ENCODE data around the gene CES4A.
"Not testable (repeated sequence)": the region's sequence is repeated elsewhere in the genome, so short reads cannot be mapped to it uniquely, and the experiment has no call there.

Gene CES4A

DNA sequence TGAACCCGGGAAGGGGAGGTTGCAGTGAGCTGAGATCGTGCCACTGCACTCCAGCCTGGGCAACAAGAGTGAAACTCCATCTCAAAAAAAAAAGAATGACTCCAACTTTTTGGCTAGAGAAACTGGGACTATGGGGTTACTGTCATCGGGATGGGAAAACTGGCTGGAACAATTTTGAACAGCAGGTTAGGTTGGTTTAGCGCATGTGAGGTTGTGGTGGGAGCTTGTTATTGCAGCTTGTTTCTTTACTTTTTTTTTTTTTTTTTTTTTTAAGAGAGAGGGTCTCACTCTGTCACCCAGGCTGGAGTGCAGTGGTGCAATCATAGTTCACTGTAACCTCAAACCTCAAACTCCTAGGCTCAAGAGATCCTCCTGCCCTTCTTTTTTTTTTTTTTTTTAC lies 53.1 kb downstream of the CES4A start:
- not testable (repeated sequence) for DNase-seq (ENCODE audit: low read depth in 4 of 4, low spot score in 1 of 4)

DNA sequence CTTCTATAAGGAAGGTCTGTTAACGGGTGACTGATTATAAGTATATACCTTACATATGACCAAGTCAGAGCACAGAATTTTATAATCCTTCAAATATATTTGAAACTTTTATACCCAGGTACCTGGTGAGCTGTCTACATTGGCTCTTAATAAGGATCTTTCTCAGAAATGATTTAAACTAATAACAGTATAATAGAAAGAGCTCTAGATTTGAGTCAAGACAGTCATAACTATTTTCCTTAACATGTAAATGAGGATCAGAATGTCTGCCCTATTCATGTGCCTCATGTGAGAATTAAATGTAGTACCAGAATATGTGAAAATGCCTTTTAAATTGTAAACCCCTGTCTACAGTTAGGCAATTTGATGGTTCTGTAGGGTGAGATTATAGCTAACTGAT lies 55.0 kb downstream of the CES4A start:
- no peak for DNase-seq (ENCODE audit: low read depth in 4 of 4, low spot score in 1 of 4)

DNA sequence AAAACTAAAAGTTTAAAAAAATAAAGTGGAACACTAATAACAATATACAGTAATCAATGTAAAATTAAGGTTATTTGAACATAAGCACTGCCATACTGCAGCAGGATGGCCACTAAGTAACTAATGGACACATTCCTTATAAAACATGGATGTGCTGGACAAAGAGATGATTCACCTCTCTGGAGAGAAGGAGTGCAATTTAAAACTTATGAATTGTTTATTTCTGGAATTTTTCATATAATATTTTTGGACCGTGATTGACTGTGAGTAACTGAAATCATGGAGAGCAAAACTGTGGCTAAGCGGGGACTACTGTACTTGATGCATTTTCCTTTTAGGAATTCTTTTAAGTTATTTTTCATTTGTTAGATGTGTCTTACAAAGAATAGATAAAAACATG lies 62.4 kb downstream of the CES4A start:
- no peak for DNase-seq (ENCODE audit: low read depth in 4 of 4, low spot score in 1 of 4)

DNA sequence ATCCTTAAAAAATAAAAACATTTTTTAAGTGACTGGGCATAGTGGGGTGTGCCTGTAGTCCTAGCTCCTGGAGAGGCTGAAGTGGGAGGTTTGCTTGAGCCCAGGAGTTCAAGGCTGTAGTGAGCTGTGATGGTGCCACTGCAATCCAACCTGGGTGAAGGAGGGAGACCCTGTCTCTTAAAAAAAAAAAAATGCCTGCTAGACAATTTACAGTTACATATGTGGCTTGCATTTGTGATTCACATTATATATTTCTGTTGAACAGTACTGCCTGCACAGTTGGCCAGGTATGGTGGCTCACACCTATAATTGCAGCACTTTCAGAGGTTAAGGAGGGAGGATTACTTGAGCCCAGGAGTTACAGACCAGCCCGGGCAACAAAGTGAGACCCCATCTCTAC lies 64.0 kb downstream of the CES4A start:
- no peak for DNase-seq (ENCODE audit: low read depth in 4 of 4, low spot score in 1 of 4)

DNA sequence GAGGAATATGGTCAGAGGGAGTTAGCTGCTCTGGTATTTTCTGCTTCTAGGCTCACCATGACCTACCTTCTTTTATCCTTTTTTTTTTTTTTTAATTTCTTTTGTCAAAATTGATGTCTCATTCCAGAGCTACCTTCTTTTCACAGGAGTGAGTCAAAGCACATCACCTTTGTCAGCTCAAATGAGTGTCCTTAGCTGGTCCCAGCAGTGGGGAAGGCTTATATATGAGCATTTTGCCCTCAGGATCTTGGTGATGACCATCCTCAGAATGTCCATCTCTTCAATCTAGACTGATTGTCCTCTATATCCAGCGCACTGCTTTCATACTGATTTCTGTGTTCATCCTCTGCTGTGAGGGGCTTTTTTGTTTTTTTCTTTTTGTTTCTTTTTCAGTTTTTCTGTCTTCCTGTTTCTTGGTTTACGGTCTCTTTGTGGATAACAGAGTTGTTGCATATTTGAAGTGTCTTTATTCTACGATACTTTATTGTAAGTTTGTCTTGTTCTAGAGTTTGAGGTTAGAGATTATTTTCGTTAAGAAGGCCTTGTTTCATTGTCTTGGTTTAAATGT lies 65.5 kb downstream of the CES4A start:
- no peak for DNase-seq (ENCODE audit: low read depth in 4 of 4, low spot score in 1 of 4)

DNA sequence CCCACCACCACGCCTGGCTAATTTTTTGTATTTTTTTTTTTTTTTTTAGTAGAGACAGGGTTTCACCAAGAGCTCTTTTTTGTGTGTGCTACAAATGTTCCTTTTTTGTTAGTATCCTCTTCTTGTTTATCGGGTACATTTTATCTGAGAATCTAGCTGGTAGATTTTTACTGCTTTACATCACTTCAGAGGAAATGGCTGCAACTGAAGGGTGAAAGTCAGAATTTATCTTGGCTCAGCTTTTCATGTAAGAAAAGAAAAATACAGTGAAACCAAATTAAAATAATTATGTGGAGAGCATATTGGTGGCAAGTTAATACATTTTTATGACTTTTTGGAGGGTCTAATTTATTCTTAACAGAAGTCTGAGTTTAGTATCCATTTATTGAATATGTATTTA lies 66.5 kb downstream of the CES4A start:
- no peak for DNase-seq (ENCODE audit: low read depth in 4 of 4, low spot score in 1 of 4)

DNA sequence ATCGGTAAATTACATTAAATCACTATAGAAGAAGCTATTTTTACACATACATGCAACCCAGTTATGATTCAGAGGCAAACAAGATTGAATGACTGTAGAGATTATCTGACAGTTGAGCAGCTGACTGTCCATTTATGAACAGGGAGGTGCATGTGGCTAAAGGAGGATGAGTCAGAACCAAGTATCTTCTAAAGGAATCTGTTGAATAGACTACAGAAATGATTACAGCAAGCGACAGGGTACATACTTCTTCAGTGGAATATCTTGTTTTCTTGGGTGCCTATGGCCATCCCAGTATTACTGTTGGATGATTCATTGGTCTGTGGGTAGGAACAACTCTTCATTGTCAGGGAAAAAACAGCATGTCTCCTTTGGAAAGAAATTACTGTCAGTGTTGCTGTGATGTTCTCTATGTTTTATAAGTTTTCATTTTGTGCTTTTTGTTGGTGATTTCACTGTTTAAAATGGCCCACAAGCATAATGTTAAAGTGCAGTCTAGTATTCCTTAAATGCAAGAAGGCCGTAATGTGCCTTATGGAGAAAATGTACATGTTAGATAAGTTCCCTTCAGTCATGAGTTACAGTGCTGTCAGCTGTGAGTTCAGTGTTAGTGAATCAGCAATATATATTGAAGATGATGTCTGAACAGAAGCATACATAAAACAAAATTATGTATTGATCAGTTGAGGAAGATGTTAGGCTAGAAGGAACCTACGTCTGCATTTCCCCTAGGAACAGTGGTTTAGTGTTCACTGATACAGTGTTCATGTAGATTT lies 67.5 kb downstream of the CES4A start:
- peak in 1 of 4 experiments; percentile 11 for DNase-seq (ENCODE audit: low read depth in 4 of 4, low spot score in 1 of 4)
